Dendritic cell treated with granulocyte-macrophage colony-stimulating factor and Interleukin-4, amounts not matched to agents 40 ng/mL and 50 ng/mL, for 4 days (primary cell): Measurements from ENCODE around the gene TBC1D4.

Experiments
- H3K27ac Mint-ChIP-seq: one replicate; pipeline ENCODE4 v1.8.0; 2022; ENCODE audit warnings: mild to moderate bottlenecking, mixed read lengths
- H3K27me3 Mint-ChIP-seq: one replicate; pipeline ENCODE4 v1.8.0; 2022; ENCODE audit warnings: mild to moderate bottlenecking, mixed read lengths
- H3K36me3 Mint-ChIP-seq: one replicate; pipeline ENCODE4 v1.8.0; 2022; ENCODE audit warnings: low read depth, mixed read lengths
- H3K4me1 Mint-ChIP-seq: one replicate; pipeline ENCODE4 v1.8.0; 2022; ENCODE audit warnings: low read depth, mixed read lengths
- H3K4me3 Mint-ChIP-seq: one replicate; pipeline ENCODE4 v1.8.0; 2022; ENCODE audit warnings: mild to moderate bottlenecking, moderate library complexity, mixed read lengths
- H3K9me3 Mint-ChIP-seq: one replicate; pipeline ENCODE4 v1.8.0; 2022; ENCODE audit warnings: mixed read lengths
- intact Hi-C: fragments of 100-400 bp; cut with micrococcal nuclease; formaldehyde crosslinking; loops from one replicate; pipeline ENCODE4 v1.15.0; 2022

The TBC1D4 gene

DNA sequence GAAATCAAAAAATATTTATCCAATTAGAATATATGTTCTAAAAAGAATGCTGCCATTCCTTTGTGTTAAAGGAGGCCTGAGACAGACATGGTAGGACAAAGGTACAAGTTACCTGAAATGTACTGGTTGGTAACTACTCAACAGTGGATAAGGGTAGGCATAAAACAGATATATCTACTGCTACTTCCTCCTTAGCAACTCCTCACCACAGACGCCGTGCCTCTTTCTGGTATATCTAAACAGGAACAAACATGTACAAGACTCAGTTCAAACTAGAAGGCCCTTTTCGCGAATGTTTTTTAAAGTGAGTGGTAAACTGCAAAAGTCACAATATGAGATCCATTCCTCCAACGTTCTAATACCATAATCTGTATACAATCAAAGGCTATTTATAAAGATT lies 86.9 kb downstream of the TBC1D4 start:
- no peak overlapping the region for H3K27ac Mint-ChIP-seq
- H3K4me1 Mint-ChIP-seq, result no peaks in the 10 kb centered on the region
- no peaks in the 10 kb centered on the region for H3K27me3 Mint-ChIP-seq
- H3K9me3 Mint-ChIP-seq, result peaks cover 6% of the 10 kb centered on the region
- intact Hi-C loops, result no loop called here
- no peaks in the 10 kb centered on the region for H3K36me3 Mint-ChIP-seq
- no peak overlapping the region for H3K4me3 Mint-ChIP-seq

DNA sequence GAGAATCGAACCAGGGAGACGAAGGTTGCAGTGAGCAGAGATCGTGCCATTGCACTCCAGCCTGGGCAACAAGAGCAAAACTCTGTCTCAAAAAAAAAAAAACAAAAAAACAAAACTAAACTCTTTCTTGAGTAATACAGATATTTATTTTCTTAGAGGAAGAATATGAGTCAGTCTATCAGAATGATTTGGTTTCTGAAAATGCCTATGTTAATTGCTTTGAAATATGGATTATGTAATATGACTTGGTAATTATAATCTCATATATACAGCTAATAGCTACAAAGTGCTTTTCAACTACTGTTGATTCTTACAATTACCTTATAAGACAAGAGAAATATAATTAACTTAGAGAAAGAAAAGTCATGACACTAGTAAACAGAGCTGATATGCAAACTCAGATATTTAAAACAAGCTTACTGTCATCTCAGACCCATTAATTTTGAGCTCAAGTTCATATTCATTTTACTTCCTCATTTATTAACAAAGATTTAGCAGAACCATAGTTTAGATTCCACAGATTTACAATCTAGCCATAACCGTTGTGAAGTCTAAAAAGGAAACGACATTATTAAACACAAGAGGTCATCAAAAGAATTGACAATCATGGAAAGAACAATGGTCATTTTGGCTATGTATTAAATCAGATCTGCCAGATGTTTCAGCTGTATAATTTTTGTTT lies 88.0 kb downstream of the TBC1D4 start:
- H3K36me3 Mint-ChIP-seq, result no peaks in the 10 kb centered on the region
- intact Hi-C loops, result no loop called here
- no peaks in the 10 kb centered on the region for H3K27me3 Mint-ChIP-seq
- peaks cover 6% of the 10 kb centered on the region for H3K9me3 Mint-ChIP-seq
- H3K4me1 Mint-ChIP-seq, result no peaks in the 10 kb centered on the region
- H3K27ac Mint-ChIP-seq, result no peak overlapping the region
- no peak overlapping the region for H3K4me3 Mint-ChIP-seq

DNA sequence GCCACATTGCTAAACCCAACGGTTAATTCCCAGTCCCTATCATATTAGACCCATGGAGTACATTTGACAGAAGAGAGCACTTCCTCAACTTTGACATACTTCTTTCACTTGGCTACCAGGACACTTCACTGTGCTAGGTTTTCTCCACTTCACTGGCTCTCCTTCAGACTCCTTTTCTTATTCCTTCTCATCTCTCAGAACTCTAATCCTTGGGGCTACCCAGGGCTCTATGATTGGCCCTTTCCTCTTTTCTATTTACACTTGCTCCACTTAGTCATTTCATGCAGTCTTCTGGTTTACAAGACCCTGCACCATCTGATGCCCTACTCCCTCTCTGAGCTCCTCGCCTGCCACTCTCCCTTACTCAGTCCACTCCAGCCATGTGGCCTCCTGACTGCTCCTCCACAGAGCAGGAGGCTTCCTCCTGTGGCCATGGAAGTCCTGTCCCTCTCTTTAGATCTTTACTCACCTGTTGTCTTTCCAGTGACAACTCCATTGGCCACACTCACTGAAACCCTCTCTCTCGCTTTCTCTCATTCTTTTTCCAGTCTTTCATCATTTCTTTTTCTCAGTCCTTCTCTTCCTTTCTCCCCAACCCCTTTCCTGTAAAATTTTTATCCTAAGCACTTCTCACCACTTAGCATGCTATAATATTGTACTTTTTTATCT lies 90.4 kb downstream of the TBC1D4 start:
- H3K4me1 Mint-ChIP-seq, result no peaks in the 10 kb centered on the region
- H3K4me3 Mint-ChIP-seq, result no peak overlapping the region
- H3K27ac Mint-ChIP-seq, result no peak overlapping the region
- intact Hi-C loops, result no loop called here
- no peaks in the 10 kb centered on the region for H3K27me3 Mint-ChIP-seq
- H3K36me3 Mint-ChIP-seq, result no peaks in the 10 kb centered on the region
- no peaks in the 10 kb centered on the region for H3K9me3 Mint-ChIP-seq

DNA sequence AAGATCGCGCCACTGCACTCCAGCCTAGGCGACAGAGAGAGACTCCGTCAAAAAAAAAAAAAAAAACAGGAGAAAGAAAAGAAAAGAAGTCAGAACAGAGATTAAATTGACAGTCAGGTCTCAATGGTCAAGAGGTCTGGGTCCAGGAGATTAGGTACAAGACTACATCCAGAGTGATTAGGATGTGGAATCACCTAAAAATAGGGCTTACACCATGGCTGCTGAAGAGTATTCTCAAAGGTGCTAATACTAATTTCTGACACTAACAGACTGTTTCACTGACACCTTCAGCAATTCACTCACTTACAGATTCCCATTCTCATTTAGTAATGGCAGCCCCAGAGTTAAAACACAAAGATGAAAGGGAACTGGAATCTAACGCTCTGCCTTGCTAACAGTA lies 91.7 kb downstream of the TBC1D4 start:
- Mint-ChIP-seq H3K36me3 (no peaks in the 10 kb centered on the region), H3K27ac (no peak overlapping the region), H3K9me3 (no peaks in the 10 kb centered on the region), H3K4me1 (peaks cover under 1% of the 10 kb centered on the region), H3K4me3 (no peak overlapping the region), H3K27me3 (no peaks in the 10 kb centered on the region)
- intact Hi-C loops, result no loop called here

DNA sequence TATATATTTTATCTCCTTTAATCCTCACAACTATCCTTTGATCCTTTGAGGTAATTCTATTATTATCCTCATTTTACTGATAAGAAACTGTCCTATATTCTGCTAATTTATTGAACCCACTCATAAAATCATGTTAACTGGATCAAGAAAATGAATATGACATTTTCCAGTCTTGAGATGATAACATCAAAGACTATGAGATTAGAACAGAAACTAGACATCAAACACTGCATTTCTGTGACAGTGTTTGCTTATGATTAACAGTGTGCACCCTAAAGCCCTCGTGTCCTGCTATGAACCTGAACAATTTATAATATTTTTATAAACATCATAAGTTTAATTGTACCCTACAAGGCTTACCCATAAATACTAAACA lies 96.3 kb downstream of the TBC1D4 start:
- no peaks in the 10 kb centered on the region for H3K36me3 Mint-ChIP-seq
- intact Hi-C loops, result no loop called here
- H3K27me3 Mint-ChIP-seq, result no peaks in the 10 kb centered on the region
- no peak overlapping the region for H3K4me3 Mint-ChIP-seq
- no peaks in the 10 kb centered on the region for H3K9me3 Mint-ChIP-seq
- no peak overlapping the region for H3K27ac Mint-ChIP-seq
- peaks cover 5% of the 10 kb centered on the region for H3K4me1 Mint-ChIP-seq

DNA sequence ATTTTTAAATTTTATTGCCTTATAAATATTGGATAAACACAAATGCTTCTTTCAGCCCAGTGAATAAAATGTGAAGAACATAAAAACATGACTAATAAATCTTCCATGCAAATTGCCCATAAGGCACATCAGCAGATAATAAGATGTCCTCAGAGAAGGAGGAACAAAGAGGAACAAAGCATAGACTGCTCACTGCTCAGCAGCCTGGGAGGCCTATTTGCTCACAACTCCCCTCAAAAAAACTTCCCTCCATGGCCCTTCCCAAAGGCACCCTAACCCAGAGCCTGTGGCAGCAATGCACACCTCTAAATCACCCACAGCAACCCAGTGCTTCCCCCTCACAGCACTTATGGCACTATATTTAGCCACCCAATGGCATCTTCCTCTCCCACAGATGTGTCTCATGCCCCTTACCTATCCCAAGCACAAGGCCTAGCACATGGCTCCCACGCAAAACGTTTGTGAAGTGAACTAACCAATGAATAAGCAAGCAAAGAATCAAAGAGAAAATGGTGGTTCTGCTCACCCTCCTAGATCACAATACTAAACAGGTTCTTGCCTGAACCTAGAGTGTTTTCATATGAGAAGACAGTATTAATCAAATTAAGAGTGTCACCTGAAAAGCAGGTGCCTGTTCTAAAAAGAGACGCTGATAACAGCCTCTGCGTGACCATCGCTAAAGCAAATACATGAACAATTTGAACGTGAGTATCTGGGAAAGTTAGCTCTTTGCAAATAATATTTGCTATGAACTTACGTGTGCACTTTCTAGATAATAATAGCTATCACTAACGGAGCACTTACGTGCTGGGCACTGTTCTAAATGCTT lies 96.9 kb downstream of the TBC1D4 start:
- no peaks in the 10 kb centered on the region for H3K27me3 Mint-ChIP-seq
- no peaks in the 10 kb centered on the region for H3K9me3 Mint-ChIP-seq
- intact Hi-C loops, result no loop called here
- peaks cover 5% of the 10 kb centered on the region for H3K4me1 Mint-ChIP-seq
- H3K27ac Mint-ChIP-seq, result no peak overlapping the region
- no peaks in the 10 kb centered on the region for H3K36me3 Mint-ChIP-seq
- no peak overlapping the region for H3K4me3 Mint-ChIP-seq

DNA sequence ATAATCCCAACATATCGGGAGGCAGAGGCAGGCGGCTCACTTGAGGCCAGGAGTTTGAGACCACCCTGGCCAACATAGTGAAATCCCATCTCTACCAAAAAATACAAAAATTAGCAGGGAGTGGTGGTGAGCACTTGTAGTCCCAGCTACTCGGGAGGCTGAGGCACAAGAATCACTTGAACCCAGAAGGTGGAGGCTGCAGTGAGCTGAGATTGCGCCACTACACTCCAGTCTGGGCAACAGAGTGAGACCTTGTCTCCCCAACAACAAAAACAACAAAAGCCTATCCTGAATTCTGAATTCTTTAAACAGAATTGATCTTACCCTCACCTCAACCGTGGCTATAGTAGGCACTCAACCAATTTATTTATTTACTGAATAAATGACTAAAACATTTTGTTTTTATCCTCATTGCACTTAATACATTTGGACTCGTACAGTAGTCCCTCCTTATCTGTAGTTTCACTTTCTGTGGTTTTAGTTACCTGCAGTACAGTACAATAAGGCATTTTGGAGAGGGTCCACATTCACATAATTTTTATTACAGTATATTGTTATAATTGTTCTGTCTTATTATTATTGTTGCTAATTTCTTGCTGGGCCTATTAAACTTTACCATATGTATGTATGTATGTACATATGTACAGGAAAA lies 98.8 kb downstream of the TBC1D4 start:
- Mint-ChIP-seq H3K4me1 (peaks cover 5% of the 10 kb centered on the region), H3K9me3 (no peaks in the 10 kb centered on the region)

DNA sequence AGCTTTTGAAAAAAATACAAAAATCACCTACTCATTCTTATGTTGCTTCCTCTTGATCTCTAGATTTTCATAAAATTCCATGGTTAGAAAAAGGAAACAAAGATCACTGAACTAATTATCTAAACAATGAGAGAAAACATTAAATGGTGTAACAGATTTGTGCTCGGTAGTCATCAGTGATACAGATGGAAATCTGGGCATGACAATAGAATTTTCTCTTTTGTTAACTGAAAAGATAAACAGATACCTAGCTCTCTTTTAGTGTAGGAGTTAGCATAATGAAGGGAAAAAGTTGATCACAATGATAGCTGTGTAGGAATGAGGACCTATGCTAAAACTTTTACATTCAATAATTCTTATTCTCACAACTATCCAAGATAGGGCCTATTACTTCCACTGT lies 103.7 kb downstream of the TBC1D4 start:
- no peaks in the 10 kb centered on the region for H3K36me3 Mint-ChIP-seq
- H3K27me3 Mint-ChIP-seq, result no peaks in the 10 kb centered on the region
- no peaks in the 10 kb centered on the region for H3K9me3 Mint-ChIP-seq
- H3K4me3 Mint-ChIP-seq, result no peak overlapping the region
- H3K4me1 Mint-ChIP-seq, result no peaks in the 10 kb centered on the region
- intact Hi-C loops, result loop anchor here (5.0 kb wide), 1 partner anchor 89 kb away; no protein-coding TSS in a partner anchor
- no peak overlapping the region for H3K27ac Mint-ChIP-seq

More for the DNA sequence above, 98.8 kb downstream of the TBC1D4 start:
- intact Hi-C loops, result no loop called here
- Mint-ChIP-seq H3K4me3 (no peak overlapping the region), H3K27me3 (no peaks in the 10 kb centered on the region), H3K27ac (no peak overlapping the region), H3K36me3 (no peaks in the 10 kb centered on the region)

DNA sequence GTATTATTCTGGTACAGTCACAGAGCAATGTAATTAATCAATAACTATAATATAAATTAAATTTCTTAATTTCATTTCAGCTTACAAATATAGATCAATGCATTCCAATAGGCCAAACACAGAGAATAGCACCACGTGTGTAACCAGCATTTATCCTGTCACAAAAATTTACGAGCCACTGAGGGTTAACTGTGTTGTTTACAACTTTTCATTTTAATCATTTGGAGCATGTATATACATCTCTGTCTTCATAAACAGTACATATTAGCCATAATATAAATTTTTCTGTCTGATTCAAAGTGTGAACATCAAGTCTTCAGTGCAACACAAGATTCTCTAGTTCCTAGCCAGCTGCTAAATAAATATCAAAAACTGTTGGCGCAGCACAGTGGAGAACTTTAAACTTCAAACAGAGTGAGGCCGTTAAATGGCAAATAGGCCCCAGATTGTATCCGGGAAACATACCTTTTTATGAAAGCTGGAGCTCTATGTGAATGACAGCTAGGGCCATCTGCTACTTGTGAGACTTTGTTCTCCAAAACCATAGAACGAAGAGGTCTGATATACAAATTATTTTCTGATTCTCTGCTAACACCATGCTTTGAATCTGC lies 105.1 kb downstream of the TBC1D4 start:
- Mint-ChIP-seq H3K4me1 (no peaks in the 10 kb centered on the region), H3K4me3 (no peak overlapping the region), H3K27ac (no peak overlapping the region), H3K9me3 (no peaks in the 10 kb centered on the region), H3K27me3 (no peaks in the 10 kb centered on the region), H3K36me3 (no peaks in the 10 kb centered on the region)
- intact Hi-C loops, result loop anchor here (5.0 kb wide), 1 partner anchor 90 kb away; no protein-coding TSS in a partner anchor

DNA sequence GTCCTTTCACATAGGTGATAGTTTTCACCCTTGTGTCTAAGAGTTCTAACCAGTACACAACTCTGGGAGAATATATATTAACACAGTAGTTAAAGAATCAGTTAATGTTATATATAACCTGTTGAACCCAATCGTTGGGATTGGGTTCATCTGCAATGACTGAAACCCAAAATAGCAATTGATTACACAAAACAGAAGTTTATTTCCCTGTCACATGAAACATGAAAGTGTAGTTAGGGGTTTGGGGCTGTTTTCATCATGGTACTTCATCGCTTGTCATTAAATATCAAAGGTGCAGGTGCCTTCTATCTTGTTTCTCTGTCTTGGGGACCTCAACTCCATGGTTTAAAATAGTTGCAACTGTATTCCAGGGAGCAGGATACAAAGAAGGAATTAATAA lies 106.6 kb downstream of the TBC1D4 start:
- intact Hi-C loops, result loop anchor here (5.0 kb wide), 1 partner anchor 92 kb away; no protein-coding TSS in a partner anchor
- Mint-ChIP-seq H3K27ac (no peak overlapping the region), H3K4me3 (no peak overlapping the region), H3K4me1 (no peaks in the 10 kb centered on the region), H3K9me3 (no peaks in the 10 kb centered on the region), H3K36me3 (no peaks in the 10 kb centered on the region), H3K27me3 (no peaks in the 10 kb centered on the region)

DNA sequence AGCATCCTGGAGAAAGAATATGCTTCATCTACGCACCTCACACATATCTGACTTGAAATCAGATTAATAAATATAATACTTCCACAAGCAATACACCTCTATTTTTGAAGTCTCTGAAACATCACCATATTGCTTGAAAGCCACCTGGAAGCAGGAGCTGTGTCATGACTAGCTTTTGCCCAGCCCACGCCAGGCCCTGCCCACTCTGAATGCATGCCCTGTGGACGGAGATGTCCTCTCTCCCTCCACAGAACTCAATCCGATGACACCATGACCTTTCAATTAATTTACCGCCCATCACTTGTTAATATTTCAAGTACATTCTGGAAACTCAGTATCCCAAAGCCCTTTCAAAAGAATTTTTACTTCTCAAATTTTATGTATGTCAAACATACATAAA lies 108.0 kb downstream of the TBC1D4 start:
- Mint-ChIP-seq H3K4me3 (no peak overlapping the region), H3K27me3 (no peaks in the 10 kb centered on the region), H3K27ac (no peak overlapping the region), H3K9me3 (no peaks in the 10 kb centered on the region), H3K36me3 (no peaks in the 10 kb centered on the region), H3K4me1 (no peaks in the 10 kb centered on the region)
- intact Hi-C loops, result loop anchor here (2.0 to 5.0 kb wide), 2 partner anchors 108 to 175 kb away; partner anchors contain the start of genes TBC1D4 and UCHL3

DNA sequence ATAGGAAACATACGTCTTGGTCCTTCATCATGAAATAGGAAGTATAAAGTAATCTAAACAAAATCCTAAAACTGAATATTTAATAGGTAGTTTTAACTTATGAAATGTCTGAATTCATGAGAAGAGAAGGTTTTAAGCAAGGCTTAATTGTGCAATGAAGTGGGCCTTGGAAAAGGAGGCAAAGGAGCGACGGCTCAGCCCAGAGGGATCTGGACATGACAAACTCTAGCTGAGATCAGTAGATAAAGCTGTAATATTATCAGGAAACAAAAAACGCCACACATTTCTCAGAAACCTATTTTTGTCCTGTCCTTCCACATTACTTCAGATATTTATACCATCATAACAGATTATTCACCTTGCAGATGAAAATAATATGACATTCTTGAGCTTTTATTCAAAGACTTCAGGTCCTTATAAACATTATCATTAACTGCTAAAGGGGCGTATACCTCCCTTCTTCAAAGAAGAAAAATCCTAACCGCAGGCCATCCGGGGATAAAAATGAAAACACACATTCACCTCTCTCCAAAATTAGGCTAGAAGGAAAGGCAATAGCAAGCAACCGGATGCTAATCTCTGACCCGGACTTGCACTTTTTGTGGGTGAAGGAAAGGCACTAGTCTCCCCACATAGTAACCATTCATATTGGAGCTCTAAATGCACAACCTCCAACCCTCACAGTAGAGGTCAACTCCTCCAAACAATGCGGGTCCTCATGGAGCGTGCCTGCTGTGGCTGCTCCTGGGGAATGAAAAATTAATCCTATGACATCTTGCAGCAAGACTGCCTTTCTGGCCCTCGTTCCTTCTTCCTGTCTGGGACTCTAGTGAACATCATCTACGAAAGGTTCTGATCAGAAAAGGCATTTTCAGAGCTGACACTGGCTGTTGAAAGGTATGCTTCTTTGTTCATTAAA lies 108.8 kb downstream of the TBC1D4 start:
- H3K27me3 Mint-ChIP-seq, result no peaks in the 10 kb centered on the region
- H3K27ac Mint-ChIP-seq, result no peak overlapping the region
- intact Hi-C loops, result loop anchor here (2.0 to 5.0 kb wide), 2 partner anchors 109 to 176 kb away; partner anchors contain the start of genes TBC1D4 and UCHL3
- no peaks in the 10 kb centered on the region for H3K36me3 Mint-ChIP-seq
- no peaks in the 10 kb centered on the region for H3K9me3 Mint-ChIP-seq
- no peaks in the 10 kb centered on the region for H3K4me1 Mint-ChIP-seq
- H3K4me3 Mint-ChIP-seq, result no peak overlapping the region
